HG02571 (cell line): ENCODE results near the gene BMERB1.
"Not testable (repeated sequence)": the region's sequence is repeated elsewhere in the genome, so short reads cannot be mapped to it uniquely, and the experiment has no call there.

Experiments used
- ATAC-seq: cut with Tn5 transposase; IDR thresholded peaks from one replicate; pipeline ENCODE4 v1.9.1; 2021; ENCODE audit warnings: mild to moderate bottlenecking, moderate library complexity; ENCODE audit not compliant: unreplicated experiment

BMERB1 gene

GRCh38 chr16:15548482-15548891 lies 114.1 kb downstream of the BMERB1 start:
- ATAC-seq = no peak

GRCh38 chr16:15552507-15552906 lies 118.1 kb downstream of the BMERB1 start:
- ATAC-seq = no peak

GRCh38 chr16:15553313-15554088 lies 119.1 kb downstream of the BMERB1 start:
- no peak for ATAC-seq

GRCh38 chr16:15556130-15556529 lies 121.7 kb downstream of the BMERB1 start:
- no peak for ATAC-seq

- ATAC-seq = no peak
Measured at GRCh38 chr16:15557258-15557657, 122.9 kb downstream of the BMERB1 start.

- ATAC-seq = no peak
Measured at GRCh38 chr16:15559176-15559575, 124.8 kb downstream of the BMERB1 start.

GRCh38 chr16:15564604-15565339 lies 130.4 kb downstream of the BMERB1 start:
- ATAC-seq = no peak

GRCh38 chr16:15566095-15566494 lies 131.7 kb downstream of the BMERB1 start:
- ATAC-seq = no peak

GRCh38 chr16:15567823-15568222 lies 133.4 kb downstream of the BMERB1 start:
- ATAC-seq = no peak

GRCh38 chr16:15570666-15571065 lies 136.3 kb downstream of the BMERB1 start:
- not testable (repeated sequence) for ATAC-seq

GRCh38 chr16:15571557-15571956 lies 137.2 kb downstream of the BMERB1 start:
- no peak for ATAC-seq

- no peak for ATAC-seq
Measured at GRCh38 chr16:15572329-15573001, 138.1 kb downstream of the BMERB1 start.

GRCh38 chr16:15573274-15573895 lies 139.0 kb downstream of the BMERB1 start:
- ATAC-seq = no peak

GRCh38 chr16:15573896-15574613 lies 139.7 kb downstream of the BMERB1 start:
- ATAC-seq = not testable (repeated sequence)

GRCh38 chr16:15574614-15574948 lies 140.2 kb downstream of the BMERB1 start:
- ATAC-seq = no peak

- ATAC-seq = no peak
Measured at GRCh38 chr16:15575293-15576049, 141.1 kb downstream of the BMERB1 start.

- ATAC-seq = no peak
Measured at GRCh38 chr16:15576960-15577958, 142.9 kb downstream of the BMERB1 start.

GRCh38 chr16:15578824-15579223 lies 144.4 kb downstream of the BMERB1 start:
- no peak for ATAC-seq
